GM21526 (cell line): Measurements from ENCODE around the gene NPAS2.

Source experiments
- ATAC-seq: cut with Tn5 transposase; IDR thresholded peaks from one replicate; pipeline ENCODE4 v1.9.1; 2021; ENCODE audit warnings: moderate library complexity; ENCODE audit not compliant: unreplicated experiment, low FRiP score

The NPAS2 gene

GRCh38 chr2:100978582-100979191 is 158.7 kb downstream of the NPAS2 start:
- no peak for ATAC-seq

DNA sequence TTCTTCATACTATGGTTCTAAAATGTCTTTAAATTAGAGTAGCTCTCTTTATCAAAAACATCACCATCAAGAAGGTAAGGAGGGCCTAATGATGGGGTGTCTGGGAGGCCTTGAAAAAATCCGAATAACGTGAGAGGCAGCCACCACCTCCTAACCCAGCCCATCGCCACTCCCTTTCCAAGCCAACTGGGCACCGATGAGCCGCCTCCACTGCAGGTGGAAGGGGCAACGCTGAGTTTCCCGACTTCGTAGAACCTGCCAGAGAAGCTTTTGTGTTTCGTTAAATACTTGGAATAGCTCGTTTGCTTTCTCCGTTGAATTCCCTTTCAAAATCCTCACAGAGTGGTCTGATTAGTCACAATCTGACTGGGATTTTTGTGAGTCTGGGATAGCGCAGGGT is 160.1 kb downstream of the NPAS2 start:
- no peak for ATAC-seq

GRCh38 chr2:100981011-100981410 is 161.1 kb downstream of the NPAS2 start:
- no peak for ATAC-seq

DNA sequence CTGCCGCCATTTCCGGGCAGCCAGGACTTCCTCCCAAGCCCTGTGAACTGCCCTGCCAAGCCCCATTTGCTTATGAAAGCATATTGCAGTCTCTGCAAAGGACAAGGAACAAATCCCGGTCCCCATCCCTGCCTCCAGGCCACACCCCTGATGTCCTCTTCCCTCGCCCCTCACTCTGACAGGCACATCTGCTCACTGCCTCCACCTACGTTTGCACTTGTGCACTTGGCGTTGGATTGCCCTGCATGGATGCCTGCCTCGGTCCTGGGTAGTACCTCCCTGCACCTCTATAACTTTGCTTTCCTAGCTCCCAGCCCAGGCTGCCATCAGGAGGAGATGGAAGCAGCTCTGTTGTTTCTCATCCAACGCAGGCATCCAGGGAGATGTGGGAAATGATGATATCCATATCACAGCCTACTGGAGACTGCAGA is 162.5 kb downstream of the NPAS2 start:
- ATAC-seq, result no peak

DNA sequence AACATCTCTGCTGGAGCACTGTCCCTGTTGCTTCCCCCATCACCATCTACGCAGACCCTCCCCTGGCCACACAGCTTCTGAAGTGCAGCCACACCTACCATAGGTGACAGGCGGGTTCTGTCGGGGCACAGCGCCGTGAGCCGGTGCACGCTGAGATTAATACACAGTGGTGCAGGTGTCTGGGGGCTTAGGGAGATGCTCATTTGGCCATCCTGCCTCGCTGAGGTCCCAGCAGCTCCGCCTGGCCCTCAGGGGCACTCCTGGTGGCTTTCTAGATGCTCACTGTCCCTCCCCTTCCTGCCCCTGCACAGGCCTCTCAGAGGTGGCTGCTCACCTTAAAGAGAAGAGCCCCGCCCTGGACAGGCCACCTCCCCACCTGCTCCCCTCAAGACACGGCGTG is 163.3 kb downstream of the NPAS2 start:
- ATAC-seq, result no peak

- ATAC-seq, result no peak
These were observed 163.9 kb downstream of the NPAS2 start for GRCh38 chr2:100983684-100984310.

- ATAC-seq, result peak; percentile 62
These were observed 165.0 kb downstream of the NPAS2 start for GRCh38 chr2:100984892-100985307.

- ATAC-seq, result no peak
These were observed 166.2 kb downstream of the NPAS2 start for GRCh38 chr2:100986157-100986556.

DNA sequence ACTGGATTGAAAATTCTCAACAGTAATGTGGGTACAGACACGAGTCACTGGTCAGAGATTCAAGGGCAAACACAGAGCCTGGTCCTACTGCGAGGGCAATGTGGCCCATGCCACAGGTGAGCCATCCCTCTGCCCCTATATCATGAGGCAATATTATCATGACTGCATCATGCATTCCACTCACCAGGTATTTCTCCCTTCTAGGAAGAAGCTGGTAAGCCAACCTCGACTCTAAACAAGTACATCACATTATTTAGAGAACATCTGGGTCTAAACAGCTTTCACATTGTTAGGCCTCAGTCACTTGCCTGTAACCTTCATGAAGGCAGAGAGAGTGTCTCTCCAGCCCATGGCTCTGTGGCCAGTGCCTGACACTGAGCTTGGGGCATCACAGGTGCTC is 167.6 kb downstream of the NPAS2 start:
- ATAC-seq, result no peak

DNA sequence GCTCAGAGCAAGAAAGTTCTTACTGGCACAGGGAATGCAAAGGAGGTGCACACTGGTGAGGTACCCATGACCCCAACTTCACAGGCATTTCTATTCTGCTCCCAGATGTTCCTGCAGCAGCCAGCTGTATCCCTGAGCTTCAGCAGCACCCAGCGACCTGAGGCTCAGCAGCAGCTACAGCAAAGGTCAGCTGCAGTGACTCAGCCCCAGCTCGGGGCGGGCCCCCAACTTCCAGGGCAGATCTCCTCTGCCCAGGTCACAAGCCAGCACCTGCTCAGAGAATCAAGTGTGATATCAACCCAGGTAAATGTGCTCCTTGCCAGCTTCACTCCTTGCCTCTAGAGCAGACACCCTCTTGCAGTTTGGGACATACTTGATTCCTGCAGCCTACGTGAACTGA is 168.0 kb downstream of the NPAS2 start:
- no peak for ATAC-seq

GRCh38 chr2:100988630-100989417 is 168.9 kb downstream of the NPAS2 start:
- no peak for ATAC-seq

DNA sequence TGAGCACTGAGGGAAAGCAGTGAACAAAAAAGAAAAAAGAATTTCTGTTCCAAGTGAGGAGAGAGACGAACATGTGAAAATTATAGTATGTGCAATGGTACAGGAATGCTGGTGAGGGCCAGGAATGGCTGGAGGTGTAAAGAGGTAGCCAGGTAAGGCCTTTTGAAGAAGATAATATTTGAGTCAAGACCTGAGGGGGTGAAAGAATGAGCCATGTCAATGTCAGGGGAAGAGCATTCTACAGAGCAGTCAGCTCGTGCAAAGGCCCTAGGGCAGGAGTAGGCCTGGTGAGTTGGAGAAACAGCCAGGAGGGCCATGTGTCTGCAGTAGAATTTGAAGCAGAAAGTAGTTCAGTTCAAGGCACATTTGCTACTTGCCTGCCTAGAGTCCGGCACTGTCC is 169.7 kb downstream of the NPAS2 start:
- ATAC-seq, result no peak

DNA sequence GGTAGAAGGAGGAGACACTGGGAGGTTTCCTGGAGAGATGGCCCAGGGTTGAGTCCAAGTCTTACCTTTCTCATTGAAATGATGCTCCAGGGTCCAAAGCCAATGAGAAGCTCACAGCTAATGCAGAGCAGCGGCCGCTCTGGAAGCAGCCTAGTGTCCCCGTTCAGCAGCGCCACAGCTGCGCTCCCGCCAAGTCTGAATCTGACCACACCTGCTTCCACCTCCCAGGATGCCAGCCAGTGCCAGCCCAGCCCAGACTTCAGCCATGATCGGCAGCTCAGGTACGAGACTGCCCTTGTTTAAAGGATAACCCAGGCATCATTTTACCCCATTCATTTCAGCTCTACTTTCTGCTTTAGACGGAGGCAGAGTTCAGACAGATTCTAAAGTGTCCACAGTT is 170.2 kb downstream of the NPAS2 start:
- ATAC-seq, result no peak

GRCh38 chr2:100990650-100991403 is 170.9 kb downstream of the NPAS2 start:
- no peak for ATAC-seq

DNA sequence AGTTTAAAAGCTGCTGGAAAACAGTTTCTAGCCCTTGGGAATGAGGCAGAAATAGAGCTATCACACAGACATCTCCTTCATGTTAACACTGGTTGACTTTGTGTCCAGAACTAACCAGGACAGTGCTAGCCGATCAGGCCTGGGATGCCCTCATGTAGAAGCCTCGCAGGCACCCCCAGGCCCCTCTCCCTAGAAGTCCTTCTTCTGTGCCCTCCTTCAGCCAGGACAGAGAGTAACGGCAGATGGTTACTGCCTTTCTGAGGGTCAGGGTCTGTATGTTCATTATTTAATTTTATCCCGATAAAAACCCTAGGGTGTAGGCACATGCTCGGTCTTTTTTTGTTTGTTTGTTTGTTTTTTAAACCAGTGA is 171.4 kb downstream of the NPAS2 start:
- no peak for ATAC-seq

DNA sequence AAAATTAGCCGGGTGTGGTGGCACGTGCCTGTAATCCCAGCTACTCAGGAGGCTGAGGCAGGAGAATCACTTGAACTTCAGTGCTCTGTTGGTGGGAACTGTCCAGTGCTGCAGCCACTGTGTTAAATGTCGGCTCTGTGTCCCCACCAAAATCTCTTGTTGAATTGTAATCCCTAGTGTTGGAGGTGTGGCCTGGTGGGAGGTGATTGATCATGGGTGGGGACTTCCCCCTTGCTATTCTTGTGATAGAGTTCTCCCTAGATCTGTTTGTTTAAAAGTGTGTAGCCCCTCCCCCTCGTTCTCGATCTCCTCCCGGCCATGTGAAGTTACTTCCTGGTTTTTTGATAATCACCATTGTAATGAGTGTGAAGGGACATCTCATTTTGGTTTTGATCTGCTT is 172.3 kb downstream of the NPAS2 start:
- no peak for ATAC-seq

DNA sequence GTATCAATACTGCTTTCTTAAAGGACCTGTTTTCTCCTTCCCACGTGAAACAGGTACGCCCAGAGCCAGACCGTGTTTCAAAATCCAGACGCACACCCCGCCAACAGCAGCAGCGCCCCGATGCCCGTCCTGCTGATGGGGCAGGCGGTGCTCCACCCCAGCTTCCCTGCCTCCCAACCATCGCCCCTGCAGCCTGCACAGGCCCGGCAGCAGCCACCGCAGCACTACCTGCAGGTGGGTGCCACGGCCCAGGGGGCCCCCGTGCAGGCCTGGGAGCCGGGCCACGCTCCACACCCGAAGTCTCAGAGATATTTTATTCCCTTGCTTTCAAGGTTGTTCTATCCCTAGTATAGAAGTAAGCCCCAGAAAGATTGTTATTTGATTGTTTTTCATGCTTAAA is 173.4 kb downstream of the NPAS2 start:
- ATAC-seq, result no peak

GRCh38 chr2:100995309-100996075 is 175.6 kb downstream of the NPAS2 start:
- ATAC-seq, result no peak

- ATAC-seq, result no peak
These were observed 177.7 kb downstream of the NPAS2 start for GRCh38 chr2:100997509-100998234.

- ATAC-seq, result no peak
These were observed 178.3 kb downstream of the NPAS2 start for GRCh38 chr2:100998235-100998573.
